IPS DF 19.7 (cell line): ENCODE data around the gene COPS3.
A peak's percentile ranks its signal among the peaks of the same experiment; 100 is the strongest.
"Not testable (repeated sequence)": the region's sequence is repeated elsewhere in the genome, so short reads cannot be mapped to it uniquely, and the experiment has no call there.

Experiments
- DNase-seq: peaks from one replicate; pipeline ENCODE4 v3.0.0-alpha.2; 2013; ENCODE audit warnings: low read depth, low spot score

COPS3 gene

DNA sequence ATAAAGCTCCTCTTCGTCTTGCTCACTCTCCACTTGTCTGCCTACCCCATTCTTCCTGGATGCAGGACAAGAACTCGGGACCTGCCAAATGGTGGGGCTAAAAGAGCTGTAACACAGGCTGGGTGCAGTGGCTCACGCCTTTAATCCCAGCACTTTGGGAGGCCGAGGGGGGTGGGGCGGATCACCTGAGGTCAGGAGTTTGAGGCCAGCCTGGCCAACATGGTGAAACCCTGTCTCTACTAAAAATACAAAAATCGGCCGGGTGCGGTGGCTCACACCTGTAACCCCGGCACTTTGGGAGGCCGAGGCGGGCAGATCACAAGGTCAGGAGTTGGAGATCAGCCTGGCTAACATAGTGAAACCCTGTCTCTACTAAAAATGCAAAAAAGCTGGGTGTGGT is 20.6 kb upstream of the COPS3 start:
- DNase-seq = not testable (repeated sequence)

DNA sequence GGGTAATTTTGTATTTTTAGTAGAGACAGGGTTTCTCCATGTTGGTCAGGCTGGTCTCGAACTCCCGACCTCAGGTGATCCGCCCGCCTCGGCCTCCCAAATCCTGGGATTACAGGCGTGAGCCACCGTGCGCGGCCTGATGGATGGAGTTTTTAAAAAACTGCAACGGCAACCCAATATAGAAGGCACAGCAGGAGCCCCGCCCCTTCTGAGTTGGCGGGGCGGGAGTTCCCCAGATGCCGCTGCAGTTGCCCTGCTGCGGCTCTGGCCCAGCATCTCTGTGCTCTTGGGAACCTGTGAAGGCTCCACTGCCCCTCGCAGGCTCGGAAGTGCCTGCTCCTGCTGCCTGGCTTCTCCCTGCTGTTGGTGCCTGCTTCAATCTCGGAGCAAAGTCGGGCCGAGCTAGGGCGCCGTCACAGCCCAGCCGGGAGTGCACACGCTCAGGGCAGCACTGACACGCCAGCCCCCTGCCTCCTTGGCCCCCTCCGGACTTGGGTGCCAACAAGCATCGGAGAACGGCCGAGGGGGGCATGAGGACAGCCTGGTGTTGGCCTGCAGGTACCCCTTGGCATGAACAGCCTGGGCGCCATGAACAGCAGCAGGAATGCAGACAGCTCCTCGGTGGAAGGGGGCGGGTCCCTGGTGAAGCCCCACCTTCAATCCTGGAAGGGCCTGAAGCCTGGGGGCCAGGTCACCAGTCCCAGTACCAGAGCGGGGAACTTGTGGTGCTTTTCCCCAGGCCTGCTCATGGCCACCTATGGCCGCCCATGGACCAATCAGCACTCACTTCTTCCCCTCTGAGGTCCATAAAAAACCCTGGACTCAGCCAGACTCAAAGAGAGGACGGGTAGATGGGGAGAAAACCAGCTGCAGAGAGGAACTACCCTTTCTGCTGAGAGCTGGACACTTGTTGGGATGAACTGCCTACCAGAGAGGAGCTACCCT is 19.9 kb upstream of the COPS3 start:
- DNase-seq = peak; percentile 92

DNA sequence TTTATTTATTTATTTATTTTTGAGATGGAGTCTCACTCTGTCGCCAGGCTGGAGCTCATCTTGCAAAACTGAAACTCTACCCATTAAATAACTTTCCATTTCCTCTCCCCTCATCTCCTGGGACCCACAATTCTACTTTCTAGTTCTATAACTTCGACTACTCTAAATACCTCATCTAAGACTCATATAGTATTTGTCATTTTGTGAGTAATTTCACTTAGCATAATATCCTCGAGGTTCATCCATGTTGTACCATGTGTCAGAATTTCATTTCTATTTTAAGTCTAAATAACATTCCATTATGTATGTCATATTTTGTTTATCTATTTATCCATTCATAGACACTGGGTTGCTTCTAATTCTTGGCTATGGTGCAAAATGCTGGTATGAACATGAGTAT is 17.1 kb upstream of the COPS3 start:
- DNase-seq = no peak

DNA sequence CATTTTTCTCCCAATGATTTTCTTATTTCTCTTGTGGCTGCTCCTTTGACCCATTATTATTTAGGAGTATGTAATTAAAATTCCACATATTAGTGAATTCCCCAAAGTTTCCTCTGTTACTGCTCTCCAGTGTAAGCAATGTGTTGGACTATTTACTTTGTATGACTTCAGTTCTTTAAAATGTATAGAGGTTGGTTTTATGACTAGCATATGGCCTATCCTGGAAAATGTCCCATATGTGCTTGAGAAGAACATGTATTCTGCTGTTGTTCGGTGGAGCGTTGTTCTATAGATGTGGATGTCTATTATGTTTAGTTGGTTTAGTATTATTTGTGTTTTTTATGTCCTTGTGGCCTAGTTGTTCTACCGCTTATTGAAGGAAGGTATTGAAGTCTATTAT is 16.2 kb upstream of the COPS3 start:
- DNase-seq = no peak

DNA sequence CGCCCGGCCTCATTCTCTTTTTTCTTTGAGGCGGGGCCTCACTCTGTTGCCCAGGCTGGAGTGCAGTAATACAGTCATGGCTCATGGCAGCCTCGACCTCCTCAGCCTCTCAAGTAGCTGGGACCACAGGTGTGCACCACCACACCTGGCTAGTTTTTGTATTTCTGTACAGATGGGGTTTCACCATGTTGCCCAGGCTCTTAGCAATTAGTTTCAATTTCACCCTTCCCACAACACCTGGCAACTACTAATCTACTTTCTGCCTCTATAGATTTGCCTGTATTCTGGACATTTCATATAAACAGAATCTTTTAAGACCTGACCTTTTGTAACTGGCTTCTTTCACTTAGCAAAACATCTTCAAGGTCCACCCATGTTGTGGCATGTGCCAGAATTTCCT is 14.1 kb upstream of the COPS3 start:
- no peak for DNase-seq

DNA sequence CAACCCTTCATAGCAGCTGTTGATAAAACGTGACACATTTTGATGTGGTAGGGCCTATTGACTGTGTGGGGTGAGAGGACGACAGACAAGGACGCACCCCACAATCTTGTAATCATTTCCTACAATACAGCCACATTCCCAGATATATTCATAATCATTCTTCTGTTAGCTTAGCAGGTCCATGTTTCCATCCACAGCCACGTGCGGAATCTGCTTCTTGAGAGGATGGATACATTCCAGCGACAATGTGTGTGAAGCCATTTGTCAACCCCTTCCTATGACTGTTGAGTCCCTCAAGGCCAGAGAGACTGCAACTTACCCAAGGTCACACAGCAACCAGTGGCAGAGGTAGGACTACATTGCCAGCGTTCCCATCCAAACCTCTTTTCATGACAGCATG is 8.7 kb upstream of the COPS3 start:
- no peak for DNase-seq

DNA sequence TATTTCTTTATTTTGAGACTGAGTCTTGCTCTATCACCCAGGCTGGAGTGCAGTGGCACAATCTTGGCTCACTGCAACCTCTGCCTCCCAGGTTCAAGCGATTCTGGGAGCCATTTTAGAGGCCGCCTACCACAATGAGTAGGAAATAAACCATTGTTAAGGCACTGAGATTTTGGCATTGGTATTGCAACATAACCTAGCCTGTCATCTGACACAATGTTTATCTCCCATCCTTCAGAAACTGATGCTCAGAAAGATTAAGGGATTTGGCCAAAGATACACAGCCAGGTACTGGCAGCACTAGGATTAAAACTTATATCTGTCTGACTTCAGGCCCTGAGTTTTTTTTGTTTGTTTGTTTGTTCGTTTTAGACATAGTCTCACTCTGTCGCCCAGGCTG is 8.0 kb upstream of the COPS3 start:
- DNase-seq = no peak

DNA sequence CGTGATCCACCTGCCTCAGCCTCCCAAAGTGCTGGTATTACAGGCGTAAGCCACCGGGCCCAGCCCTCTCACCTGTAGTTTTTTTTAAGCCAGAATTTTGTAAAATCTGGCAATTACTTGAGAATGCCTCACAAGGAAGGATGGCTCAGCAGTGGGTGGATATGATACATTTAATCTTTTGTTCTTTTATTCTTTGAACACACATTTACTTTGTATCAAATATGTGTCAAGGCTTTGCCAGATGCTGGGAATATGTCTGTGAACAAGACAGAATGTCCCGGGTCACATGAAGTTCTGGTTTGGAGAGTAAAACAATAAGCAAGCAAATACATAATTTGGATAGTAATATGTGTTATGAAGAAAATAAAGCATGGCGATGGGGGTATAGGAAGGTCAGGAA is 4.9 kb upstream of the COPS3 start:
- no peak for DNase-seq

DNA sequence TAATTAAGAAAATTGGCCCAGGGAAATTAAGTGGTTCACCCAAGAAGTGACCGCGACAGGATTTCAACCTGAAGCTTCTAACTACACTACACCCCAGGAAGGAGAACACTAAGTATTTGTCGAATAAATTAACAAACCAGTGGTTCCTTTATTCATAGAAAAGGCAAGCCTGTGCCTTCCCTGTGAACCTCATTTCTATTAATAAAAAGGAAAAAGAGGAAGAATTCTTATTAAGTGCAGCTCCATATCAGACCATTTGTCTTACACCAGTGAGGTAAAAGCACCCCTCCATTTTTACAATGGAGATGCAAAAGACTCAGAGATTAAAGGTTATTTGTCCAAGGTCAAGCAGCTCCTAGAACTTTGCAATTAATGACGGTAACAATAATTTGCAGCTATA is 1.7 kb downstream of the COPS3 start:
- no peak for DNase-seq

DNA sequence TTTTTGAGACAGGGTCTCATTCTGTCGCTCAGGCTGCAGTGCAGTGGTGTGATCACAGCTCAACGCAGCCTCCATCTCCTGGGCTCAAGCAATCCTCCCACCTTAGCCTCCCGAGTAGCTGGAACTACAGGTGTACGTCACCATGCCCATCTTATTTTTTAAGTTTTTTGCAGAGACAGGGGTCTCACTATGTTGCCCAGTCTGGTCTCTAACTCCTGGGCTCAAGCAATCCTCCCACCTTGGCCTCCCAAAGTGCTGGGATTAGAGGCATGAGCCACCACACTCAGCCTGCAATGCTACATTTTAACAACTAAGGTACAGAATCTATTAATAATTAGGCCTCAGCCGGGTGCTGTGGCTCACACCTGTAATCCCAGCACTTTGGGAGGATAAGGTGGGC is 3.6 kb downstream of the COPS3 start:
- DNase-seq = not testable (repeated sequence)

DNA sequence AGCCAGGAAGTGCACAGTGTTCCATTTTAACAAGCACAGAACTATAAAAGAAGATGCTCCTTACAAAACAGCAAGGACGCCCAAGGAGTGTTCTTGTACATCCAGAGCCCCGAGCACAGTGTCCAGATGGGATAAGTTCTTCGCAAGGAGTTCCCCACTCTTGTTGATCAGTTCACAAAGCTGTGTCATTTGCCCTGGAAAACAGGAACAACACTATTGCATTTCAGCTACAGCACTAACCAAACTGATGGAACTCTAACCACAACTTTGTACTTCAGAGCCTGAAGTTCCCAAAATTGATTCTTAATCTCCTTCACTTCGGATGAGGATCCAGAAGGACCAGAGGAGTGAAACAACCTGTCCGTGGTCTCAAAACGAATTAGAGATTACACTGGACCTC is 5.1 kb downstream of the COPS3 start:
- no peak for DNase-seq

DNA sequence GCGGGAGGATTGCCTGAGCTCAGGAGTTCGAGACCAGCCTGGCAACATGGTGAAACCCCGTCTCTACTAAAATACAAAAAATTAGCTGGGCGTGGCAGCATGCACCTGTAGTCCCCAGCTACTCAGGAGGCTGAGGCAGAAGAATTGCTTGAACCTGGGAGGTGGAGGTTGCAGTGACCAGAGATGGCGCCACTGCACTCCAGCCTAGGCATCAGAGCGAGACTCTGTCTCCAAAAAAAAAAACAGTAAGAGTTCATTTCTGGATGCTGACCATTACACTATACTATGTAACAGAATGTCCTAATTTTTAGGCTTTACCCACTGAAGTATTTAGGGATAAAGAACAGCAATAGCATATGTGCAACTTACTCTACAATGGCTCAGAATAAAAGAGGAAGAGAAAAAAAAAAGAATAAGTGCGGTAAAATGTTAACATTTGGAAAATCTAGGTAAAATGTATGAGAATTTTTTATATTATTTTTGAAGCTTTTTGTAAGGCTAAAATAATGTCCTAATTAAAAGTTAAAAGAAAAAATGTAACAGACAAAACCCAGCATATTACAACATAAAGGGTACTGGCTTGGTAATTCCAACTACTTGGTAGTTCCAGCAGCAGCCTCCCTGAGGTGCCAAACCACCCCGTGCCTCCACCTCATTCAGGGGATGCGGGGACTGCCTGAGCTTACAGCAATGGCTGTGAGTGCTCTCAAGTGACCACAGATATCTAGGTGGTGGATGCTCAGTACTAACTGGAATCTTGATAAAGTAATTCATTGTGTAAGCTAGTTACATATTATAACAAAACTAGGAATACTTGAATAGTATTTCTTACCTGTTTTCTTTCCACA is 10.9 kb downstream of the COPS3 start:
- no peak for DNase-seq

DNA sequence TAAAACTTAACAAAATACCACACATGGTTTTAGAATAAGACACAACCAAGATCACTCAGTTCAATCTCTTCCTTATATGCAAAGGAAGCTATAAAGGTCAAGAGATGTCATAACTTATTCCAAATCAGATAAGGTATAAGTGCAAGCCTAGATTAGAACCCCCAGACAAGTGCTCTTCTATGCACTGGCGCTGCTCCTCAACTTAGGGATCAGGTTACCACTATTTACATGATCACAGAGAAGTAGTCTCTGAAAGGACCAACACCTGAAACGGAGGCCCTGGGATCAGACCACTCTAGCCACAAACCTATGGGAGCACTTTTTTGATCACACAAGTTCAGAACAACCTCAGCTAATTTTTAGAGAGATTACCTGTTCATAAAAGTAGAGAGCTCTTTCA is 16.6 kb downstream of the COPS3 start:
- DNase-seq = no peak

DNA sequence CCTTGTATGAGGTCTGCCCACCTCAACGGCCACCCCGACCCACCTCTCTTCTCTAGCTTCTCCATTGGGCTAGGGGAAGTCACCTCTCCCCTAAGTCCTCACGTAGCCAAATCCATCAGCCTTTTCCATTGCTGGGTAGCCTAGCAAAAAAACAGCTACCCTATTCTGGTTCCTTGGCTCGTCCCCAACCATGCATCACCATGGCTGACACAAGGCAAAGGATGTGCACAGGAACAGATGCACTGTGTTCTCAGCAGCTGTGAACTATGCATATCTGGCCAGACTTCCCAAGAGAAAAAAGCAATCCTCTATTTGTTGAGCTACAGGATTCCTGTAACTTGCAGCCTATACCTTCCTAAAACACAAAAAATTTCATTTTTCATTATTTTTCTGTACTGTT is 22.0 kb downstream of the COPS3 start:
- no peak for DNase-seq

DNA sequence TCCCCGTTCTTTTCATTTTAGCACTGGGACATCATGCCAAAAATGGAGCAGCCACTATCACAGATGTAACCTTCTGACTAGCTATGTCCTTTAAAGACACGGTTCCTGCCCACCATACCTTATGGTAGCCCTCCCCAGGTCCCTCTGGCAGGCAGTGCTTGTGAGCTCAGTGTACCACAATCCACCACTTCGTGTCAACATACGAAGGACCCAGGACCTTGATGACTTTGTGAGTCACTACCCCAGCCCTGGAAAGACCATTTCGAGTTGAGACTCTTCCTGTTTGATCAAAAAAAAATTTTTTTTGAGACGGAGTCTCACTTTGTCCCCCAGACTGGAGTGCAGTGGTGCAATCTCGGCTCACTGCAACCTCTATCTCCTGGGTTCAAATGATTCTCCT is 23.0 kb downstream of the COPS3 start:
- no peak for DNase-seq

DNA sequence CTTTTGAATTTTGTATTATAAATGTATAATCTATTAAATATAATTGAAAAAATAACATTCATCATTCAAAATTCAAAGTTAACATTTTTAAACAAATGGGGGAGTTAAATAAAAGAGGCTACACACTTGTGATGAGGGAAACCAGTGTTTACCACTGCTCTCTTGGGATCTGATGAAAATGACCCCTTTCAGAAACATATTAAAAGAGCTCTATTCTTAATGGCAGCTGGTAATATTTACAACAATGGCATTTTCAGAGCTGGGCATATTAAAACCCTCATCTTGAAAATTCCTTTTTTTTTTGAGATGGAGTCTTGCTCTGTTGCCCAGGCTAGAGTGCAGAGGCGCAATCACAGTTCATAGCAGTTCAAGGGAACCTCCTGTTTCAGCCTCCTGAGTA is 24.7 kb downstream of the COPS3 start:
- DNase-seq = no peak

DNA sequence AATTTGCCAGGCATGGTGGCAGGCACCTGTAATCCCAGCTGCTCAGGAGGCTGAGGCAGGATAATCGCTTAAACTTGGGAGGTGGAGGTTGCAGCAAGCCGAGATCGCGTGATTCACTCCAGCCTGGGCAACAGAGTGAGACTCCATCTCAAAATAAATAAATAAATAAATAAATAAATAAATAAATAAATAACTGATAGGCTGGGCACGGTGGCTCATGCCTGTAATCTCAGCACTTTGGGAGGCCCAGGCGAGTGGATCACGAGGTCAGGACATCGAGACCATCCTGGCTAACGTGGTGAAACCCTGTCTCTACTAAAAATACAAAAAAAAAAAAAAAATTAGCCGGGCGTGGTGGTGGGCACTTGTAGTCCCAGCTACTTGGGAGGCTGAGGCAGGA is 25.4 kb downstream of the COPS3 start:
- not testable (repeated sequence) for DNase-seq

DNA sequence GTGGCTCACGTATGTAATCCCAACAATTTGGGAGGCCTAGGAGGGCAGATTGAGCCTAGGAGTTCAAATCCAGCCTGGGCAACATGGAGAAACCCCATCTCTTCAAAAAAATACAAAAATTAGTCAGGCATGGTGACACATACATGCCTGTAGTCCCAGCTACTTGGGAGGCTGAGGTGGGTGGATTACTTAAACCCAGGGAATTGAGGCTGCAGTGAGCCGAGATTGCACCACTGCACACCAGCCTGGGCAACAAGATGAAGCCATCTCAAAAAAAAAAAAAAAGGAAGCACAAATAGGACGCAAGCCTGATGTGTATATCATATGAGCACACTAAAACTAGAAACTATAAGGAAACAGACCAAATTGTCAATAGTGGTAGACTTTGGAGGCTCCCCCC is 27.0 kb downstream of the COPS3 start:
- DNase-seq = no peak

DNA sequence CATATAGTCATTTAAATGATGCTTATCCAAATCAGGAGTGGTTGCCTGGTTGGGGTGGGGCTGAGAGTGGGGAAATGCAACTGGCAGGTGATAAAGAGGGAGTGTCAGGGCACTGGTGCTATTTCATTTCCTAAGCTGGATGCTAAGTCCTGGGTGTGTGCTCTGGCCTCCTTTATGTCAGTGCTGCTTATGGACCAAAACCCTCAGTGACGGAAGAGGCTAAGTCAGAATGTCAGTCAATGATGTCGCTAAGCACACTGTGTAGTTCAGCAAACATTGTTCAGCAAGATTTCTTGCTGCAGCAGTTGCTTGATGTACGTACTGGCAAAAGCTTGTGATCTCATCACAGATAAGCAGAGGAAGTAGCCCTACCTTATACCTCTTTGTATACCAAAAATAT is 27.6 kb downstream of the COPS3 start:
- DNase-seq = no peak

DNA sequence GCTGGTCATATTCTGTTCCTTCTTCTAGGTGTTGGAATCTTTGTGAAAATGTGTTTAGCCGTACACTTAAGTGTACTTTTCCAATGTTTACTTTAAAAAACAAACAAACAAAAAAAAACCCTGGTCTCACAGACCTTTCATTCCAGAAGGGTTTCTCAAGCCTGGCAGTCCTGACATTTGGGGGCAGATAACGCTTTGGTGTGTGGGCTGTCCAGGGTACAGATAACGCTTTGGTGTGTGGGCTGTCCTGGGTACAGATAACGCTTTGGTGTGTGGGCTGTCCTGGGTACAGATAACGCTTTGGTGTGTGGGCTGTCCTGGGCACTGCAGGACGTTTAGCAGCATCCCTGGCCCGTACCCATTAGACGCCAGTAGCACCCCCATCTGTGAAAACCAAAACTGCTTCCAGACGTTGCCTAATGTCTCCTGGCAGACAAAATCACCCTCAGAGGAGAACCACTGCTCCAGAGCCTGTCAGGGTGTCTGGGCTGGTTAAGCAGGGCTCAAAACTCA is 28.8 kb downstream of the COPS3 start:
- DNase-seq = no peak

DNA sequence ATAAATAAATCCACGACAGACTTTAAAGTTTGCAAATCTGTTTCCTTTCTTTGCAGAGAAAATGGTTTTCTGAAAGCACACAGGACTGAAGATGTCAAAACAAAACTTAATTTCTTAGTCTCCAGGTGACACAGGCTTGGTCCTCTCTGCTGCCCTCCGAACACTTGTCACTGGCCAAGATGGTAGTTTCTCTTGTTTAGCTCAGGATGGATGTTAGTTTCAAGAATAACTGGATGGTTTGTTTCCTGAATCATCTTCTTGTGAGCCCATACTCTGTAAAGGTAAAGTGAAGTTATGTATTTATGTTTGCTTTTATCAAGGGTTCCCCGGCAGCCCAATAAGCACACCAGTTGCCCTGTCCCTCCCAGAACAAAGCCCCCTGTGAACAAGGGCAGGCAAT is 34.2 kb downstream of the COPS3 start:
- DNase-seq = no peak

DNA sequence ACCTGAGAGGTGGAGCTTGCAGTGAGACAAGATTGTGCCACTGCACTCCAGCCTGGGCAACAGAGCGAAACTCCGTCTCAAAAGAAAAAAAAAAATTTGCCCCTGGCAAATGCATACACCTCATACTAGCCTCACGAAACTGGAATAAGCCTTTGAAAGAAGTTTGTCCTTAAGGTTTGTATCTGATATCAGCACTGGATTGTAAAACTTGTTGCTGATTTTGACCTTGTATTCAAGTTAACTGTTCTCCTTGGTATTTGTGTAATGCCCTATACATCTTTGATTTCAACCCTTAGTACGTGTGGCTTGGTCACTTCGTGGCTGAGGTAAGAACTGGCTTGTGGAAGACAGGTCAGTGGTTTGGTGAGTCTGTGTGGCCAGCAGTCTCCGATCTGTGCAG is 37.9 kb downstream of the COPS3 start:
- no peak for DNase-seq

DNA sequence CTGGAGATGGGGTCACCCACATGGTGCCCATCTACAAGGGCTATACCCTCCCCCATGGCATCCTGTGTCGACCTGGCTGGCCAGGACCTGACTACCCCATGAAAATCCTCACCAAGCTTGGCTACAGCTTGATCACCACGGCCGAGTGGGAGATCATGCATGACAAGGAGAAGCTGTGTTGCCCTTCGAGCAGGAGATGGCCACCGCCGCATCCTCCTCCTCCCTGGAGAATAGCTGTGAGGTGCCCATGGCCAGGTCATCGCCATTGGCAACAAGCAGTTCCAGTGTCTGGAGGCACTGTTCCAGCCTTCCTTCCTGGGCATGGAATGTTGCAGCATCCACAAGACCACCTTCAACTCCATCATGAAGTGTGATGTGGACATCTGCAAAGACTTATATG is 38.8 kb downstream of the COPS3 start:
- no peak for DNase-seq
